ENCODE data around the gene FTO.

Gene FTO

DNA sequence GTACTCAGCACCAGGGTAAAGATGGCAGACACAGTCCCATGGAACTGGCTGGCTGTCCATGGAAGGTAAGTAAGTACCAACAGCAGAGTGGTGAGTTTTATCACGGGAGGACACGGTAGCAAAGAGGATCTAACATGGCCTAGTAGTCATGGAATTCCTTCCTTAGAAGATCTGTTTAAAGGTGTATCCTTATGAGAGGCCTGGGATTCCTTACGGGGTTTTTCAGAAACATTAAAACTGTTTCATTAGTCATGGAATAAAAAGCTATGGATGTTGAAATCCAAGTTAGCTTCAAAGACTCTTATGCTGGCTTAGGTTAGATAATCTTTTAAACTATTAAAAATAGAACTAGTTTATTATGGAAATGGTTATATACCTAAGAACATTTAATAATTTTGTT, 7.4 kb downstream of the FTO start:
- peak; percentile 73 for FAIRE-seq

DNA sequence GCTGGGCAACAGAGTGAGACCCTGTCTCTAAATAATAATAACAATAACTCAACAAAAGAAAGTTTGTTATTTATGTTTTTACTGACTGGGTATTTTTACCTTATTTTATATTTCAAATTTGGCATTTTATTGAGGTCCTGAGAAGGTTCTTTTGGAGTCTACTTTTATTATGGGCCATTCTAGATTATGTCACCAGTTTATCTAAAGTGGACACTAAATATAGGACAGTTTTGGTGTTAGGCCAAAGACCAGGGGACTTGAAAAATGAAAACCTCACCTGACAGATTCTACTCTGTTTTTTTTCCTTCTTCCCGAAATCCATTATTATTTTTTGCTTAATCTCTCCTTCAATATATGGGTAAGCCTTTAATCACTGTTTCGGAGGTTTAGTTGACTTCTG, 8.1 kb downstream of the FTO start:
- no peak for FAIRE-seq

DNA sequence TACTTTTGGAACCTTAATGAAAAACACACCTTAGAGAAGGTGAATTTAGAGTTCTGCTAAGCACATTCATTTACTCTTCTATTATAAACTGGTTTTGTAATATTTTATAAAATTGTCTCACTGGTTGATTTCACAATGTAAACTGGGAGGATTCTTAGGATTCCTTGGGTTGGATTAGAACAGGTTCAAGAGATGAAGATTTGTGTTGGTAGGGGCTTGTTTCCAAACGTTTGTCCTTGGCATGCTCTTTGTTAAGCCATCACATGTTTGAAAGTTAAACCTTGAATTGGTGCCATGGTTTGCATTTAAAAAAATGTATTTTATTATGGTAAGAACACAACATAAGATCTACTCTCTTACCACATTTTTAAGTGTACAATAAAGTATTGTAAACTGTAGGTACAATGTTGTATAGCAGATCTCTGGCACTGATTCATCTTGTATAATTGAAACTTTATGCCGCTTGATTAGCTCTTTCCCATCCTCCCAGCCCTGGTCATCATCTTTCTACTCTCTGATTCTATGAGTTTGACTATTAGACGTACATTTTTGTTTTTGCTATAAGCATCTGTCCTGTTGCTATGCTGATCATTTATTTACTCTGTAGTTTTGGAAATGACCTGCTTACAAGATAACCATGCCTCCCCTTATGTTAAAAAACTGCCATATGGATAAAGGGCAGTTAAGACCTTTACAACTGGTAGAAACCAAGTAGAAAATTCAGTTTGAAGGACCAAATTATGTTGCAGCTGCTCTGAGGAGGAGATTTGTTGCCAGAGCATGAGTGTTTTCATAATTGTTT, 9.6 kb downstream of the FTO start:
- FAIRE-seq = no peak

DNA sequence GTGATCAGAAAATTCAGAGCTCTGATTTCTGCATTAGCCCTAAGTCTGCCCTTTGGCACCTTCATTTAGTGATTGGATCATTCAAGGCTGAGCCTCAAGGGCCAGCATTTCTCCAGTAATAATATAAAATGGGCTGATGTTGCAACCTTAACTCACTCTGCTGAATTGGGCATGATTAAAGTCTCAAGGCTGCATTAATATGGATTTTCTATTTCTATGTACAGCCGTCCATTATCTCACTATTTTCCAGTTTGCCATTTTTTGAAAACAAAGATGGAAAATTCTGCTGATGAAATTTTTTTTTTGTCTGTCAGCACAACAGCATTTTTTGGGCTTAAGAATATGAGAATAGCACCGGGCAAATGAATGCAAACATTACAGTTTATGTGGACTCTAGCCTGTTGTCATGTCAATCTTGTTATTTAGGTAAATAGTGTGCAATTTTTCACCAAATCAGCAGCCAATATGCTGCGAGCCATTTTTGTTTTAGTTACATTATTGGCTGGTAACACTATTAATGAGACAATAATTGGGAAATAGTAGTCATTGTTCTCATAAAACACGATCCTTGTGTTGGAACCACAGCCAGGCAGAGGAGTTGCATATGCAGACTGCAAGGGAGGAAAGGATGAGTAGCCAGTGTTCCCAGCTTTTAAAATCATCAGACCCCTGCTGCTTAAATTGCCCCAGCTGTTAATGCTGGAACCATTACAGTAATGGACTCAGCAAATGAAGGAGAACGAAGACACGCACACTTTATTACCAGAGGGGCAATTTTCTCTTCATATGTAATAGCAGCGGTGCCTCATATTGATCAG, 10.5 kb downstream of the FTO start:
- no peak for FAIRE-seq

DNA sequence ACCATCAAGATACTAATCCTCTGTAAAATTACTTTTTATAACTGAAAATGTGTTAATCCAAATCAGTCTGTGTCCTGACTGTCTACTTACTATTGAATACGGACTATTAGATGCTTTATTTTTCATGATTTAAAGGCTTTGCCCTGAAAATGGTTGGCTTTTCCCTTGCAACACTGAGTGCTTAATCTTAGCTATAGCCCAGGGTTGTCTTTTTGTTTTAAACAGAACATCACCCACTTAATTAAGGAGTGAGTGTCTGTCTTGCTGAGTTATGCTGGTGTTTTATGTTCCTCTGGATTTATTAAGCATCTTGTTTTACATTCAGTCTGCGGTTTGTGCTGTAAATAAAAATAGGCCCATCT, 11.0 kb downstream of the FTO start:
- no peak for FAIRE-seq

DNA sequence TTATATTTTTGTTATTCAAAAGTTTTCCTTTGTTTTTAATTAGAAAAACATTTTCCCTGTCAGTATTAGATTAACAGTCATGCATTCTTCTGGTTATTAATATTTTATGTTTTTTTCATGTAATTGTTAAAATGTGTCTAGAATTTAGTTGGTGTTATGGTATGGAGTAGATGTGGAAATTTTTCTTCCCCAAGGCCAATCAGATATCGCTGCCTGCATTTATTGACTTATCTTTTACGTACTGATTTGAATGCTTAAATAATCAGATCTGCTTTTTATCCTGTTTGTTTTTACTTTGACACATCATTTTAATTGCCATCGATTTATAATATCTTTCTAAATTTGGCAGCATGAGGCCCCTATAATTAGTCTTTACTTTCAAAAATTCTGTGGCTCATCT, 13.6 kb downstream of the FTO start:
- no peak for FAIRE-seq

DNA sequence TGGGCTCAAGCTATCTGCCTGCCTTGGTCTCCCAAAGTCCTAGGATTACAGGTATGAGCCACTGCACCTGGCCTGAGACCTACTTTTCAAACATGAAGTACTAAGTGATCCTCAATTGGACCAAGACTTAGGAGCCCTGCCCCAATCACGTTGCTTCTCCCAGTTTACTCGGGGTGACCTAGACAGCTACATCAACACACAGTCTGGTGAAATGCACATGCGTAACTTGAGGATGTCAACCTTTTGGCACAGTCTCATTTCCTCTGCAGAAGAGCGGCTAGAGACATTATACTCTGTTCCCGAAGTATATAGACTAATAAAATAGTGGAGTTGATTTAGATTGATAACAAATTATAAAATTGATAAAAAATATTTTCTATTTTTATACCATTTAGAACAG, 17.1 kb downstream of the FTO start:
- FAIRE-seq = no peak

DNA sequence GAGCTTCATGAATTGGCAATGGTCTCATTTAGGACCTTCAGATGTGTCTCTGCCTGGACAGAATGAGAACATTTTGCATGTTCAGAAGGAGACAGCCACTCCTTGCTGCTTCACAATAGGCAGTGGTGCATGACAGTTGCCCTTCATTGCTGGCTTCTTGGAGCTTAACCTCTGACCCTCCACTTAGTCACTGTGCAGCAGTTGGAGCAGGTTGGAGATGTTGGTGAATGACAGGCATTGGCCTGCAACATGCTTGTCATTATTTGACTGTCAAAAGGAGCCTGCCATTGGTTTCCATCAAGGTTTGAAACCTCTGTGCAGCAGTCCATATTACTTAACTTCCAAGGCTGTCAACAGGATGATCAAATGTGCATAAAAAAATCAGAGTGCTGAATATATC, 22.7 kb downstream of the FTO start:
- no peak for FAIRE-seq

DNA sequence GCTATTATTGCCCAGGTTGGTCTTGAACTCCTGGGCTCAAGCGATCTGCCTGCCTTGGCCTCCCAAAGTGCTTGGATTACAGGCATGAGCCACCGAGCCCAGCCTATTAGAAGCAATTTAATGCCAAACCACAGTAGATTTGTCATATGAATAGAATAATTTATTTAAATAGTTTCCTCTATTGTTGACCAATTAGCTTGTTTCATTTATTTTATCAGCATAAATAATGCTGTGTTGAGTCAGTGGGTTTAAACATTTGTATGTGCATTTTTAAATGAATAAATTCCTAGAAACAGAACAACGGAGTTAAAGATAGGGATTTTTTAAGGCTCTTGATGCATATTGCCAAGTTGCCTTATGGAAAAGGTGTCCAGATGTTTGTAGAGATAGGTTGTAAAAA, 26.7 kb downstream of the FTO start:
- no peak for FAIRE-seq

DNA sequence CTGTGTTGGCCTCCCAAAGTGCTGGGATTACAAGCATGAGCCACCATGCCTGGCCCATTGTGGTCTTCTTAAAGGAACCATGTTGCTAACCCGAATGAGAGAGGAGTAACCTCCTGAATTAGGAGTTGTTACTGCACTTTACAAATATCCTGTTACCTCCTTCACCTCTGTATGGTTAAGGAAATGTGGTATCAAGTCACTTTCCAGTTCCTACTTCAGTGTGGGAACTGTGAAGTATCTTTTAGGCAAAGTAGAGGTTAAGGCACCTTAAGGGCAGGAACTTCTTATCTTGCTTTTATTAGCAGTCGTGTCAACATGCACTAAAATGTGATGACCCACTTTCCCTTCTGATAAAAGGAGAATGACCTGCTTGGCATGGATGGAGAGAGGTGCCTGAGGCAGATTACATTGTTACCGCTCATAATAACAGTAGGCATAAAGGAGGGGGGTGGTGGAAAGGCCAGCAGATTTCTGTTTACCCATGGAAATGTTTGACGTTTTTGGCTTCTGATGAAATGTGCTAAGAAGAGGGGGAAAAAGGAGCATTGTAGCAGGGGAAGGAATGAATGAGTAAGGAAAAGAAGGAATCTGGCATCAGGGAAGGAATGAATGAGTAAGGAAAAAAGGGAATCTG, 28.5 kb downstream of the FTO start:
- no peak for FAIRE-seq

DNA sequence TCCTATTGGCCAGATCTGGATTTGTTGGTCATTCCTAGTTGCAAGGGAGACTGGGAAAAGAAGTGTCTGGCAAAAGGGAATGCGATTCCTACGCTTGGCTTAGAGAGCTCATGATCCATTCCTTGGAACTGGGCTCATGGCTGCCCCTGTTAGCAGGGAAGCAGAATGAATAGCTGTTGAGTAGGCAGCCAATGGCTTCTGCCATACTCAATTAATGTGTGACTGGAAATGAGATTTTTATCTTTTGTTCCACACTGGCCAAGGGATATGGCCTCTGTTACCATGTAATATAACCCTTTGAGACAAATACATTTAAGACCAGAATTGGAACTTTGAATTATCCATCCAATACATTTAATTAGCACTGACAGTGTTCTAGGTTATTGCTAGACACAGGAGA, 31.0 kb downstream of the FTO start:
- no peak for FAIRE-seq

DNA sequence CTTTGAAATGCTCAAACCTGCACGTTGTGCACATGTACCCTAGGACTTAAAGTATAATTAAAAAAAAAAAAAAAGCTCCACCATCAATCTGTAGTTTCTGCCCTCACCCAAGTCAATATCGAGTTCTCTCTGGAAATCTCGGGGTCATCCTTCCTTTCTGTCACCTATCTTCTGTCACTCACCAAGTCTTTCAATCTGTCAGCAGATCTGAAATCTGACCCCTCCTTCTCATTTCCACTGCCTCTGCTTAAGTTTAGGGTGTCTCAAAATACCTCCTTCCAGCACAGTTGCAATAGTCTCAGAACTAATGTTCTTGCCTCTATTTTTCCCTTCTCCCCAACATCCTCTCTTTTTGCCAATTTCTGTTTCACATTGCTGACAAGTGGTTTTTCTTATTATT, 32.3 kb downstream of the FTO start:
- FAIRE-seq = no peak

DNA sequence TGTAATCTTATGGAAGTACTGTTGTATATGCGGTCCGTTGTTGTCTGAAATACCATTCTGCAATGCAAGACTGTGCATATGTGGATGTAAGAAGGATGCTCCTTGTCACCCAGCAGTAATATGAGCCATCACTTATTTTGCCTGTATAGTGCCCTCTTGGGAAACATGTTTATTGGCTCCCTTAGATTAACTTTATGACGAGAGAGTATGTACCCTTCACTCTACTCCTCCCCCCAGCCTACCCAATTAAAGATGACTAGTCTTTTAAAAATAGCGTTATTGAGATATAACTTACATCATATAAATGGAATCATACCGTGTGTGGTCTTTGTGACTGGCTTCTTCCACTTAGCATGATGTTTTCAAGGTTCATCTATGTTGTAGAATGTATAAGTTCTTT, 33.6 kb downstream of the FTO start:
- FAIRE-seq = no peak

DNA sequence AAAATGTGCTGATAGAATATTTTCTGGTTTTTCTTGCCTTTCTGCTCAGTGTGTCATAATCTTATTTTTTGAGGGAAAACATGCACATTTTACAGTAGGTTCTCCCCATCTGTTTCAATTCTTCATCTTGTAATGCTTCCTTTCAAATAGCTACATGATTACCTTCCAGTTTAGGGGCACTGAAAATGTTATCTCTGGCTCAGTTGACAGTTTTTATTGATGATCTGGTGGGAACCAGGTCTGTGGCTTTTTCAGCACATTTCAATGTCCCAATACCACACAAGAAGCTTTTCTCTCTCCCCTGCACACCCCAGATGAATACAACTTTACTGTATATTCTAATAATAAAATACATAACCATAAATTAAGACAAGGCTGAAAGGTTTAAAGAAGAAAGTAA, 36.5 kb downstream of the FTO start:
- no peak for FAIRE-seq

DNA sequence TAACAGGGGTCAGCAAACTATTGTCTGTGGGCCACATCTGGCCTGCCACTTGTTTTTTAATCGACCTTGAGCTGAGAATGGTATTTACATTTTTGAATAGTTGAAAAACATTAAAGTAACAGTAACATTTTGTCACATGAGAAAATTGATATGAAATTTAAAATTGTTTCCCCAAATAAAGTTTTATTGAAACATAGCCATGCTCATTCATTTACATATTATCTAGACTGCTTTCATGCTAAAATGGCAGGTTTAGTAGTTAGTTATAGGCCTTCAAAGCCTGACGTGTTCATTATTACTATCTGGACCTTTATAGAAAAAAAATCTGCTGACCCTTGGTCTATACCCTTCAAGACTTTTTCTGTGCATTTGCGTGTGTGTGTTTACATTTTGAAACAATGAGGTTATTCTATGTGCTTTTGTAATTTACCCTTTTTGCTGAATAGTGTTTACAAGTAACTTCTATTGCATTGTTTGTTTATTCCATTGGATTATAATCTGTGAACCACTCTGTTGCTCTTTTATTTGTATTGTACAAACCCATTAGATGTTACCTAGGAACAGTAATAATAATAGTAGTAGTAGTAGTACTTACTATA, 37.1 kb downstream of the FTO start:
- no peak for FAIRE-seq

DNA sequence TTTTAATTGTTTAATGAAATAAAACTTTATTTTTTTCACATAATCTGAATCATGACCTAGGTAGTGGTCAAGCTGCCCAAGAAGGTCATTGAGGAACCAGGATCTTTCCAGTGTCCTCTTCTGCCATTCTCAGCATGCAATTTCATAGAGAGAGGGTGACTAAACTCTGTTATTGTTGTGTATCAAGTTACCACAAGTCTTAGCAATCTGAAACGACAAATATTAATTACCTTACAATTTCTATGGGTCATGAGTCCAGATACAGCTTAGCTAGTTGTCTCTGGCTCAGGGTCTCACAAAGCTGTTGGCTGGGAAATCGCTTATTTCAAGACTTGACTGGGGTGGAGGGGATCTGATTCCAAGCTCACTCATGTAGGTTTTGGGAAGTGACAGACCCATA, 37.6 kb downstream of the FTO start:
- FAIRE-seq = no peak

DNA sequence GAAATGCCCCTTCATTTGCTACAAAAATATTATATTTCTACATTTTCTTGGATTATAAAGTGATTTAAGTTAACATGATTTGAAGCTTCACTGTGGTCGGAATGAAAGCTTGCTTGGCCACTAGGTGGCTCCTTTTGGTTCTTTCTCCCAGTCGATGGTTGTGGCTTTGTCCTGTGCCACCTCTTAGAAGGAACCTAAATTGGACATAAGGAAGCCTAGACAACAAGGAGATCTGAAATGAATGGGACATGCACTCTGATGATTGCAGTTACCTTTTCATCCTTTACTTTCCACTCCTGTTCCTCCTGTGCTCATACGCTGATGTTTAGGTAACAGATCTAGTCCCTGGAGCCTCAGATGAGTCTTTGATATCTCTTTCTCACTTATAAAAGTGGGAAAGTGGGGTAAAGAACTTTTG, 39.2 kb downstream of the FTO start:
- FAIRE-seq = no peak

DNA sequence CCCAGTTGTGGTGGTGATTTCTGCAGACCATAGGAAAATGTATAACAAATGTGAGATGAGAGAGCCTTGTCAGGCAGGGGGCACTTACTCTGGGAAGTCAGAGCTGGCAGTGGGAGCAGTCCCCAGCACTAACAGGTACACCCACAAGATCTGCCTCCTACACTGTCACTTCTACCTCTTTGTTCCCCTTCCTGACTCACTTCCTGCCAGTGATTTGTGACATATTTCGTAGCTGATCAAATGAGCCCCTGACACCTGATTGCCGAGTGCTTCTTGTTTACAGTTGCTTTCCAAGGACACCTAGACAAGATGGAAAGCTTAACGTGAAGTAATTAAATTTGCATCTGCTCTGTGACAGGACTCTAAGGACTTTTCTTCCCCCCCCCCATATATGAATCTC, 40.5 kb downstream of the FTO start:
- no peak for FAIRE-seq

DNA sequence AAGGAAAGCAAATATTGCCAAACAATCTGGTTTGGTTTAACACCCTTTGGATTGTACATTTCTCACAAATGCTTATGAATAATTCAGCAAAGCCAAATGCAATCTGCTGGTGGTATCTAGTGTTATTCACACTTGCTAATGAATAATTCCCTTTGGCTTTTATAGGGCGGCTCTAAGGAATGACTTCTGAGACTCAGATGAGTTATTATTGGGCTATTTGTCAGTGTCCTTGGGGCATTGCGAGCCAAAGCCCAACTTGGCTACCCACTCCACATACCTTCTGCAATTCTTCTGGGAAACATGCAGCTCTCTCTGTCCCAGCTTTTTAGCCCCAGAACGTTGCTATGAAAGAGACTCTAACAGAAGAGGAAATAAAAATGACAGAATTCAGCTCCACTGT, 41.1 kb downstream of the FTO start:
- no peak for FAIRE-seq

DNA sequence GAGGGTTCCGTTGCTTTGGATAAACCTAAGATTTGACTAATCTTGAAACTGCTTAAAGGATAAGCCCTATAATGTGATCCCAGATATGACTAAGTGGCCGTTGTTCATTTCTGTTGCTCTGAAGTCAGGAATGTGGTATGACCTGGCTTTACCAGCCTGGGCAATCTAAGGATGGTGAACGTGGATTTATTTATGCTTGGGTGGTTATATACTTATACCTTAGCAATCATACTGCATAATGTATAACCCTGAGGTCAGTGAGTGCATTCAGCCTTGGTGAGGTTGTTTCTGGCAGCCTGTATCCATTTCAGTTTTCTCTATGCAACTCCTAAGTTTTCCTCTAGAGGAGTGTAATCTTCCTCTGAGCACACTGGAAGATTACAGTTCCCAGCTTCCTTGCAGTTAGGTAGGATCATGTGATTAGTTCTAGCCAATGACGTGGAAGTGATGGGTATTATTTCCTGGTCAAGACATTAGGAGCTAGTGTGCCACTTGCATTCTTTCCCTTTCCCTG, 41.9 kb downstream of the FTO start:
- FAIRE-seq = no peak

DNA sequence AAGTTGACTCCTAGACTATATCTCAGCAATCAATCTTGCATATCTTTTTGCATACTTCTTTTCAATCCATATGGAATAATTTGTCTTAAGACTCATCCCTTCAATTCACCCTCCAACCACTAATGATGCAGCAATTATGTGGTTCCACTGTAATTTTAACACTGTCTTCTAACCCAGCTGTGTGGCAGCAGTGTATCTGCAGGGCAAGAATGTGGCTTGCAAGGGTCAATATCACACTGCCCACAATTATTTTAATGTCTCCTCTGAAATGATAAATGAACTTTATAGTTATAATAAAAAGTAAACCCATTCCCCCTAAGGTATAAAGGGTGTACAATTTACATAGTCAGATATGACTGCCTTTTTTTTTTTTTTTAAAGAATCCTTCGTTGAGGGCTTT, 48.6 kb downstream of the FTO start:
- no peak for FAIRE-seq

DNA sequence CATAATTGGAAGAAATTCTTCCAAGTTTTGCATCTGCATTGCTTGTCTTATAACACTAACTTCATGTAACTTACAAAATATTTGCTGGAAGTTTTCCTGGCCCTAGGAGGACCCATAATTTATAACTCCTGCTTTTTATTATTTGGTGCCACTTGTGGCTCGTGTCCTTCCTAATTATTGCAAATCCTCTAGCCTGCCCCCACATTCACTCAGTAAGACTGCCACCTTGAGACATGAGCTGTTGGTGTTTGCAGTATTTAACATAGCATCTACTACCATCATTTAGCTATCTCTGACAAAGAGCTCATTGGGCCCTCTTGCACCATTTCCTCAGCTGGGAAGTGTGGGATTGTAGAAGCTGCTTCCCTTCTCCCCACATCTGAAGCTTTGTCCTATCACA, 49.5 kb downstream of the FTO start:
- FAIRE-seq = no peak
